GM12878 (cell line): ENCODE results near the gene SFXN5. TPM values are rescaled to one million over a fixed set of nuclear protein-coding genes. Genes with fewer than 3 reads are reported as not detected.

Source experiments
- CEBPZ ChIP-seq: fragments of 150-350 bp; IDR thresholded peaks from 2 replicates; pipeline ENCODE4 v1.6.1; 2016; ENCODE audit warnings: low read depth, low read length
- CUX1 ChIP-seq: IDR thresholded peaks from 2 replicates; pipeline ENCODE4 v1.6.1; 2012; ENCODE audit warnings: improper control_type of control experiment, low read depth, low read length; ENCODE audit not compliant: insufficient replicate concordance
- HCFC1 ChIP-seq: fragments of 150-350 bp; IDR thresholded peaks from 2 replicates; pipeline ENCODE4 v1.6.1; 2014; ENCODE audit warnings: low read length
- HDGF ChIP-seq: fragments of 450-650 bp; IDR thresholded peaks from 2 replicates; pipeline ENCODE4 v1.6.1; 2016; ENCODE audit warnings: antibody characterized with exemption
- IKZF1 ChIP-seq: fragments of 450-650 bp; conservative IDR thresholded peaks from 2 replicates; pipeline ENCODE4 v1.6.1; 2017; ENCODE audit warnings: antibody characterized with exemption, mild to moderate bottlenecking
- MEF2B ChIP-seq: fragments of 450-650 bp; IDR thresholded peaks from 2 replicates; pipeline ENCODE4 v1.6.1; 2018; ENCODE audit warnings: mild to moderate bottlenecking, moderate library complexity; ENCODE audit not compliant: partially characterized antibody, poor library complexity, severe bottlenecking
- MXI1 ChIP-seq: fragments of 150-350 bp; IDR thresholded peaks from 2 replicates; pipeline ENCODE4 v1.6.1; 2011; ENCODE audit warnings: low read depth, mild to moderate bottlenecking, inconsistent platforms, low read length, improper control_type of control experiment
- SREBF2 ChIP-seq: IDR thresholded peaks from 2 replicates; pipeline ENCODE4 v1.6.1; 2012; ENCODE audit warnings: mild to moderate bottlenecking, low read length
- TCF7 ChIP-seq: IDR thresholded peaks from 2 replicates; pipeline ENCODE4 v1.6.1; 2014; ENCODE audit warnings: antibody characterized with exemption, borderline replicate concordance
- ZBTB11 ChIP-seq: fragments of 450-650 bp; formaldehyde crosslinking; IDR thresholded peaks from 2 replicates; pipeline ENCODE4 v1.5.0; 2022; ENCODE audit warnings: mild to moderate bottlenecking, missing genetic modification characterization
- polyA plus RNA-seq, 11 experiments: library from polyadenylated mRNA; depleted of rRNA in 4 of 11; unstranded in 6 of 11; stranded (reverse) in 5 of 11; fragments of >200 nt; fragmentation: Nextera tagmentation in 4 of 11; fragmentation: Illumina TruSeq in 1 of 11; extraction: Ambion mirVana in 4 of 11; extraction: Trizol in 1 of 11; gene quantifications; 1 replicate in 1 of 11; 2 replicates in 10 of 11; pipeline versions ENCODE4 v1.2.1 to v1.2.3, GENCODE V29; 2011 to 2016; ENCODE audit warnings: inconsistent platforms in 2 of 11, missing spikeins in 2 of 11, low read depth in 1 of 11
- total RNA-seq, 4 experiments: library from RNA; depleted of rRNA in 3 of 4; stranded (reverse); fragments of >200 nt in 3 of 4; fragmentation: Illumina TruSeq in 1 of 4; extraction: Trizol in 1 of 4; gene quantifications; 2 replicates each; pipeline versions ENCODE4 v1.2.1 to v1.2.3, GENCODE V29; 2013 to 2021

The SFXN5 gene
- total and polyA plus RNA-seq, 10 of the 15 experiments (the other 5 are each of a cell fraction or from before 2014, with no cell fraction given), result 3.3 to 15.9 (median 11.2) TPM

- TF ChIP-seq CEBPZ (no peak), SREBF2 (no peak), ZBTB11 (no peak), TCF7 (no peak), MEF2B (no peak), MXI1 (no peak), HCFC1 (no peak), IKZF1 (no peak), CUX1 (no peak), HDGF (no peak)
- TF ChIP-seq, all 136 proteins: peak for 0
These were observed 15.8 kb upstream of the SFXN5 start (continued) for GRCh38 chr2:73087311-73087710.
